SU-DHL-6 (cell line): ENCODE results near the gene TIAM2.

Experiments used
- H2AFZ ChIP-seq: fragments of 200-600 bp; sonication (generic); 2 replicates; pipeline ENCODE4 v1.6.1; 2014; ENCODE audit warnings: low read depth, mild to moderate bottlenecking, moderate library complexity, mixed read lengths, antibody characterized with exemption, low read length; ENCODE audit not compliant: severe bottlenecking
- H3F3A ChIP-seq: fragments of 200-600 bp; shearing (Covaris generic); 2 replicates; pipeline ENCODE4 v1.6.0; 2016; ENCODE audit warnings: antibody characterized with exemption, mild to moderate bottlenecking; ENCODE audit not compliant: insufficient read depth
- H3K27ac ChIP-seq: fragments of 200-600 bp; sonication (generic); 2 replicates; pipeline ENCODE4 v1.5.1; 2016; ENCODE audit warnings: low read depth, mild to moderate bottlenecking, low read length, moderate library complexity, mixed read lengths
- H3K27me3 ChIP-seq: fragments of 200-600 bp; sonication (generic), shearing (Covaris generic); 2 replicates; pipeline ENCODE4 v1.6.0; 2014; ENCODE audit warnings: mild to moderate bottlenecking, low read length
- H3K36me3 ChIP-seq: fragments of 200-600 bp; sonication (generic); 2 replicates; pipeline ENCODE4 v1.6.1; 2014; ENCODE audit warnings: mild to moderate bottlenecking, low read length, mixed read lengths
- H3K4me2 ChIP-seq: fragments of 300-600, 200-600 bp; shearing (Covaris generic), sonication (generic); 2 replicates; pipeline ENCODE4 v1.6.0; 2014; ENCODE audit warnings: low read length, low read depth, mild to moderate bottlenecking; ENCODE audit not compliant: poor library complexity, severe bottlenecking
- H3K4me3 ChIP-seq: fragments of 200-600 bp; sonication (generic); 2 replicates; pipeline ENCODE4 v1.5.1; 2014; ENCODE audit warnings: antibody characterized with exemption, low read length, mild to moderate bottlenecking, mixed read lengths; ENCODE audit not compliant: insufficient read depth, poor library complexity, severe bottlenecking
- H3K79me2 ChIP-seq: fragments of 200-600 bp; sonication (generic); 2 replicates; pipeline ENCODE4 v1.6.1; 2014; ENCODE audit warnings: mild to moderate bottlenecking, low read length, moderate library complexity; ENCODE audit not compliant: insufficient read depth
- H3K9ac ChIP-seq: fragments of 200-600 bp; sonication (generic); 2 replicates; pipeline ENCODE4 v1.7.0; 2014; ENCODE audit warnings: mild to moderate bottlenecking, low read length
- H3K9me2 ChIP-seq: fragments of 200-600 bp; sonication (generic); replicated peaks from 2 replicates; pipeline ENCODE4 v1.6.1; 2014; ENCODE audit warnings: low read length; ENCODE audit not compliant: insufficient read depth
- H3K9me3 ChIP-seq: fragments of 200-600 bp; sonication (generic); 2 replicates; pipeline ENCODE4 v1.6.1; 2014; ENCODE audit warnings: low read length, mixed read lengths; ENCODE audit not compliant: insufficient read depth
- H4K20me1 ChIP-seq: fragments of 200-600 bp; sonication (generic); 2 replicates; pipeline ENCODE4 v1.6.1; 2014; ENCODE audit warnings: low read depth, mild to moderate bottlenecking, antibody characterized with exemption, low read length, moderate library complexity, mixed read lengths
- CTCF ChIP-seq: fragments of 200-600 bp; sonication (generic); IDR thresholded peaks from one replicate; pipeline ENCODE4 v1.5.1; 2017; ENCODE audit warnings: antibody characterized with exemption, mild to moderate bottlenecking, low read length, moderate library complexity; ENCODE audit not compliant: insufficient read depth, poor library complexity, severe bottlenecking
- EZH2phosphoT487 ChIP-seq: fragments of 200-600 bp; sonication (generic), shearing (Covaris generic); conservative IDR thresholded peaks from 2 replicates; pipeline ENCODE4 v1.6.1; 2018; ENCODE audit warnings: mild to moderate bottlenecking, antibody characterized with exemption, low read length, moderate library complexity, mixed read lengths

TIAM2 gene

GRCh38 chr6:155187994-155188706, 193.0 kb downstream of the TIAM2 start:
- peaks cover 6% of the 10 kb centered on the region for H3F3A ChIP-seq
- no peaks in the 10 kb centered on the region for H4K20me1 ChIP-seq
- H3K9me2 ChIP-seq = no peaks in the 10 kb centered on the region
- H2AFZ ChIP-seq = no peak overlapping the region
- TF ChIP-seq EZH2phosphoT487 (no peak), CTCF (no peak)
- peaks cover 96% of the 10 kb centered on the region for H3K79me2 ChIP-seq
- H3K9ac ChIP-seq = no peak overlapping the region
- H3K27me3 ChIP-seq = no peaks in the 10 kb centered on the region
- H3K27ac ChIP-seq = 0 out of 2 replicates have a peak overlapping the region, but pooled peaks have one; percentile 20
- peak overlapping the region; percentile 34 for H3K4me2 ChIP-seq
- H3K4me3 ChIP-seq = no peak overlapping the region
- no peaks in the 10 kb centered on the region for H3K9me3 ChIP-seq
- peaks cover 14% of the 10 kb centered on the region; the same call in 1 of the 2 replicates for H3K36me3 ChIP-seq

GRCh38 chr6:155188707-155189496, 193.8 kb downstream of the TIAM2 start:
- H3F3A ChIP-seq = no peaks in the 10 kb centered on the region
- no peaks in the 10 kb centered on the region for H3K9me3 ChIP-seq
- H3K36me3 ChIP-seq = peaks cover 14% of the 10 kb centered on the region; the same call in 1 of the 2 replicates
- TF ChIP-seq CTCF = no peak
- no peak for TF ChIP-seq EZH2phosphoT487
- H3K27ac ChIP-seq = peak overlapping the region; percentile 20
- H3K9ac ChIP-seq = no peak overlapping the region; the same call in 1 of the 2 replicates
- no peaks in the 10 kb centered on the region for H3K9me2 ChIP-seq
- H4K20me1 ChIP-seq = no peaks in the 10 kb centered on the region
- no peak overlapping the region for H3K4me3 ChIP-seq
- peak overlapping the region; percentile 34 for H3K4me2 ChIP-seq
- H3K79me2 ChIP-seq = peaks cover 97% of the 10 kb centered on the region
- H2AFZ ChIP-seq = no peak overlapping the region
- no peaks in the 10 kb centered on the region for H3K27me3 ChIP-seq

- H3K27me3 ChIP-seq = no peaks in the 10 kb centered on the region
- H3K79me2 ChIP-seq = peaks cover 98% of the 10 kb centered on the region
- no peak overlapping the region for H3K4me2 ChIP-seq
These were observed 195.6 kb downstream of the TIAM2 start for GRCh38 chr6:155190677-155191076.

More at GRCh38 chr6:155190677-155191076, 195.6 kb downstream of the TIAM2 start:
- Histone ChIP-seq H3F3A (no peaks in the 10 kb centered on the region), H2AFZ (no peak overlapping the region), H3K9ac (no peak overlapping the region), H3K36me3 (peaks cover 14% of the 10 kb centered on the region; the same call in 1 of the 2 replicates), H3K27ac (no peak overlapping the region), H3K9me2 (no peaks in the 10 kb centered on the region), H3K9me3 (no peaks in the 10 kb centered on the region), H3K4me3 (no peak overlapping the region), H4K20me1 (no peaks in the 10 kb centered on the region)
- TF ChIP-seq EZH2phosphoT487 = no peak
